B cell (primary cell): ENCODE measurements around the gene CRTC1.

Source experiments
- CTCF ChIP-seq: fragments of 200-600 bp; IDR thresholded peaks from one replicate; pipeline ENCODE4 v1.8.0; 2022; ENCODE audit warnings: antibody characterized with exemption, mild to moderate bottlenecking
- EZH2 ChIP-seq: IDR thresholded peaks from 2 replicates; pipeline ENCODE4 v1.6.1; 2012; ENCODE audit warnings: borderline replicate concordance, low read depth, mild to moderate bottlenecking, moderate library complexity, low read length; ENCODE audit not compliant: insufficient read depth, poor library complexity, severe bottlenecking

GRCh38 chr19:18764591-18765051 is 81.1 kb downstream of the CRTC1 start:
- no peak for TF ChIP-seq EZH2
- TF ChIP-seq CTCF, result no peak
